Measurements from ENCODE around the gene RPS6KB1.

GRCh38 chr17:59876107-59876506 lies 16.8 kb upstream of the RPS6KB1 start:
- TF ChIP-seq CTCF (IDR thresholded peaks at IDR 0.05) (no peak), POLR2A (IDR thresholded peaks at IDR 0.05) (no peak)
